Esophagus squamous epithelium (tissue), 5 donors: ENCODE measurements around the gene KRTAP6-2. TPM values are rescaled to one million over a fixed set of nuclear protein-coding genes. Genes with fewer than 3 reads are reported as not detected.

Source experiments
- DNase-seq: peaks from one replicate; lab custom pipeline; 2025; lab: John Stamatoyannopoulos, UW
- H3K27ac ChIP-seq, 4 donors: fragments of 200-600 bp; sonication (generic); one replicate each; pipeline ENCODE4 v1.5.1; 2016 to 2019; ENCODE audit warnings: mild to moderate bottlenecking in 1 of 4
- H3K27me3 ChIP-seq, 4 donors: fragments of 200-600 bp; sonication (generic); 1 replicate in 3 of 4; 2 replicates in 1 of 4; pipeline versions ENCODE4 v1.5.1 to v1.6.0; 2017 to 2021; ENCODE audit warnings: antibody characterized with exemption in 1 of 4
- H3K36me3 ChIP-seq, 3 donors: fragments of 200-600 bp; sonication (generic); one replicate each; pipeline ENCODE4 v1.5.1; 2016 to 2019
- H3K4me1 ChIP-seq, 3 donors: fragments of 200-600 bp; sonication (generic); one replicate each; pipeline ENCODE4 v1.5.1; 2017 to 2019
- H3K4me3 ChIP-seq, 4 donors: fragments of 200-600 bp; sonication (generic); 1 replicate in 3 of 4; 2 replicates in 1 of 4; pipeline ENCODE4 v1.5.1; 2016 to 2019; ENCODE audit warnings: mild to moderate bottlenecking in 2 of 4, moderate library complexity in 1 of 4
- H3K9me3 ChIP-seq, 3 donors: fragments of 200-600 bp; sonication (generic); one replicate each; pipeline ENCODE4 v1.5.1; 2016 to 2019
- POLR2A ChIP-seq, 4 donors: fragments of 450-650 bp; IDR thresholded peaks; one replicate each; pipeline ENCODE4 v1.6.1; 2017; ENCODE audit warnings: antibody characterized with exemption in 4 of 4, mild to moderate bottlenecking in 4 of 4, moderate library complexity in 3 of 4
- WGBS, 2 donors: methylation state at CpG; one replicate each; pipeline ENCODE4 v1.1.5; 2018; 5-methylcytosine and 5-hydroxymethylcytosine counted together
- intact Hi-C: fragments of 100-400 bp; cut with DNase I; formaldehyde crosslinking; loops from one replicate; pipeline ENCODE4 v1.15.0; 2022
- total RNA-seq, 4 donors: library from RNA; depleted of rRNA; stranded (reverse); fragments of >200 nt; gene quantifications; one replicate each; pipeline ENCODE4 v1.1.0, GENCODE V29; 2016
- TF ChIP-seq, protein P1 (sequence below), 6 experiments: fragments of 450-650 bp in 4 of 6; fragments of 200-600 bp in 2 of 6; sonication (generic) in 2 of 6; IDR thresholded peaks; one replicate each; pipeline ENCODE4 v1.5.1; 2016 to 2019; ENCODE audit warnings: antibody characterized with exemption in 6 of 6, mild to moderate bottlenecking in 4 of 6, moderate library complexity in 4 of 6
- donor health status: DM: yes; HTN: yes; CAD: no.

Gene KRTAP6-2, protein sequence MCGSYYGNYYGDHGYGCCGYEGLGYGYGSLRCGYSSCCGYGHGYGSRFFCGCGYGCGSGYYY
- not detected for total RNA-seq

DNA sequence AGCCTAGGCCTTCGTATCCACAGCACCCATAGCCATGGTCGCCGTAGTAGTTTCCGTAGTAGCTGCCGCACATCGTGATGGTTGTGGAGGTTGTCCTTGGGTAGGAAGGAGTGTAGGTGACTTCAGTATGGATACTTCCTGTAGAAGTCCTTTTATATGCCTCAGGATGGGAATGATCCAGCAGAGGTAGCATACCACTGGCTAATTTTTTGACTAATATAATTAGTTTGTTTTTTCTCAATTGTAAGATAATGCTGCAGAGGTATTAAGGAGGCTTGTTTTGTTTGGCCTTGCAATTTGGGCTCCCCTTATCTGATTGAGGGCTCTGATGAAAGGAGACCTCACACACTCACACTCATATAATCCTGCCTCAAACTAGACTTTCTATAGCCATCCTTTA is at the start of gene KRTAP6-2:
Gene KRTAP6-2, minus strand, starts transcription at position 101 of the 400 bp plus-strand sequence. Its CDS starts 28 bp downstream, at position 73.
- H3K36me3 ChIP-seq, result no peaks in the 10 kb centered on the region
- H3K4me3 ChIP-seq, result no peak within 1 kb of the TSS
- TF ChIP-seq, protein P1, sequence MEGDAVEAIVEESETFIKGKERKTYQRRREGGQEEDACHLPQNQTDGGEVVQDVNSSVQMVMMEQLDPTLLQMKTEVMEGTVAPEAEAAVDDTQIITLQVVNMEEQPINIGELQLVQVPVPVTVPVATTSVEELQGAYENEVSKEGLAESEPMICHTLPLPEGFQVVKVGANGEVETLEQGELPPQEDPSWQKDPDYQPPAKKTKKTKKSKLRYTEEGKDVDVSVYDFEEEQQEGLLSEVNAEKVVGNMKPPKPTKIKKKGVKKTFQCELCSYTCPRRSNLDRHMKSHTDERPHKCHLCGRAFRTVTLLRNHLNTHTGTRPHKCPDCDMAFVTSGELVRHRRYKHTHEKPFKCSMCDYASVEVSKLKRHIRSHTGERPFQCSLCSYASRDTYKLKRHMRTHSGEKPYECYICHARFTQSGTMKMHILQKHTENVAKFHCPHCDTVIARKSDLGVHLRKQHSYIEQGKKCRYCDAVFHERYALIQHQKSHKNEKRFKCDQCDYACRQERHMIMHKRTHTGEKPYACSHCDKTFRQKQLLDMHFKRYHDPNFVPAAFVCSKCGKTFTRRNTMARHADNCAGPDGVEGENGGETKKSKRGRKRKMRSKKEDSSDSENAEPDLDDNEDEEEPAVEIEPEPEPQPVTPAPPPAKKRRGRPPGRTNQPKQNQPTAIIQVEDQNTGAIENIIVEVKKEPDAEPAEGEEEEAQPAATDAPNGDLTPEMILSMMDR (IDR thresholded peaks at IDR 0.05), result no peak
- H3K27me3 ChIP-seq, result no peaks in the 10 kb centered on the region
- H3K9me3 ChIP-seq, result no peaks in the 10 kb centered on the region
- H3K4me1 ChIP-seq, result no peaks in the 10 kb centered on the region
- no peak for DNase-seq
- no peak within 1 kb of the TSS for H3K27ac ChIP-seq
- intact Hi-C loops, result no loop called here
- WGBS, 2 donors, result 96 to 98% methylated on average over 6 of the region's 6 CpGs

DNA sequence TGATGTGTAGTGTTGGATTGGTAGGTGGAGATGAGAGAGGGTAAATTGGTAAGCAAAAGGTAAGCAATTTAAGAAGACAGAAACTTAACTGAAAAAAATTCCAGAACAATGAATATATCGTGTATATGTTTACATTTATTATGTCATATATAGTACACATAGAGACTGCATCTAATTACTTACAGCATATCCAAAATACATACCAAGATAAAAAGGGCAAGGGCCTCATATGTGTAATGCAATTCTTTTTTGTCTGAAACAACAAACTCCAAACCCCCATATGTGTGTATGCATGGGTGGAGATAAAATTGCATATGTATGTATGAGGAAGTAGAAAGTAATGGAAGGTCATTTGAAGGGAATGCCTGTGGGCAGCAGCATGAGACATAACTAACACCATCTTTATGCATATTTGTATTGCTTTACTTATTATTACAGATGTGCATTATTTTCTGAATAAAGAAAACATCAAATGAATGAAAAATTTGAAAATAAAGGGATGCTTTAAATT is 48.3 kb upstream of the KRTAP6-2 start:
- intact Hi-C loops, result no loop called here

DNA sequence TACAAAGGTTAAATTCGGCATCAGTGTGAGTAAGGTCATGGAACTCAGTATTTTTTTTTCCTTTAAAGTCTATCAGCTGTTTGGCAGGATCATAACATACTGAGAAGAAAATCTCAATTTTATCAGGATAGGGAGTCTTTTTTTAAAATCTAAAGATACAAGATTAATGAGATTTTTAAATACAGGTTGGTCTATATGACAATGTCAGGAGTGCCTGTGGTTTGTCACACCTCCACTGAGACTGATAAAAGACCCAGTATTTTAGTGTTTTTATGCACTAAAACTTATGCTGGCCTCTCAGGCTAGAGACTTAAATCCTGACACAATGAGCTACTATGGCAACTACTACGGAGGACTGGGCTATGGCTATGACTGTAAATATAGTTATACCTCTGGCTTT is 43.9 kb upstream of the KRTAP6-2 start, which contains the start of gene KRTAP20-3:
Gene KRTAP20-3, plus strand, starts transcription at position 301 of the 400 bp plus-strand sequence.
- intact Hi-C loops, result no loop called here
- Histone ChIP-seq H3K9me3 (no peaks in the 10 kb centered on the region), H3K4me1 (no peaks in the 10 kb centered on the region), H3K36me3 (no peaks in the 10 kb centered on the region), H3K27ac (no peak within 1 kb of the TSS), H3K27me3 (no peaks in the 10 kb centered on the region), H3K4me3 (no peak within 1 kb of the TSS)
- 95 to 96% methylated on average over 2 of the region's 2 CpGs for WGBS, 2 donors
- TF ChIP-seq, protein P1 (IDR thresholded peaks at IDR 0.05), result no peak
- TF ChIP-seq POLR2A (IDR thresholded peaks at IDR 0.05), result no peak
- no peak for DNase-seq

More for the DNA sequence above, 48.3 kb upstream of the KRTAP6-2 start:
- no peak for DNase-seq
- TF ChIP-seq, protein P1 (IDR thresholded peaks at IDR 0.05), result no peak
- TF ChIP-seq POLR2A (IDR thresholded peaks at IDR 0.05), result no peak
- no peaks in the 10 kb centered on the region for H3K9me3 ChIP-seq
- H3K27ac ChIP-seq, result no peak overlapping the region
- H3K36me3 ChIP-seq, result no peaks in the 10 kb centered on the region
- 65 to 81% methylated on average over 1 of the region's 1 CpG for WGBS, 2 donors
- H3K4me3 ChIP-seq, result no peak overlapping the region
- no peaks in the 10 kb centered on the region for H3K4me1 ChIP-seq
- H3K27me3 ChIP-seq, result no peaks in the 10 kb centered on the region

DNA sequence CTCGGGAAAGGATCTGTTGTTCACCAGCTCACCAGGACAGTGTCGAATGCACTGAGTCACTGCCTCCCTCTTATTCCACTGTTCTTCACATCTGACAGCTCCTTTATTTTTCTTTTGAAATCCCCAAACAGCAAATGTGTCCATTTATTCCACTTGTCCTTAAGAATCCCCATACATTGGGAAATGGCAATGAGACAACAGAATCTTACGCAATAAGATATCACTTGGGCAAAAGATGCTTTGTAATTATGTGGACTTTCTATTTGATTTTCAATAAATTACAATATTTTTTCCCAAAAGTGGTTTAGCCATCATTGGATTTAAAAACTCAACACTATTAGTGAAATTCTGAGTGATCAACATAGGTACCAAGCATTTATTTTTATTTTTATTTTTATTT is 40.0 kb upstream of the KRTAP6-2 start:
- Histone ChIP-seq H3K4me3 (no peak overlapping the region), H3K36me3 (no peaks in the 10 kb centered on the region), H3K27ac (no peak overlapping the region), H3K4me1 (no peaks in the 10 kb centered on the region), H3K27me3 (no peaks in the 10 kb centered on the region), H3K9me3 (no peaks in the 10 kb centered on the region)
- 59 to 65% methylated on average over 3 of the region's 3 CpGs for WGBS, 2 donors
- DNase-seq, result no peak
- intact Hi-C loops, result no loop called here
- TF ChIP-seq POLR2A (IDR thresholded peaks at IDR 0.05), result no peak
- TF ChIP-seq, protein P1 (IDR thresholded peaks at IDR 0.05), result no peak

DNA sequence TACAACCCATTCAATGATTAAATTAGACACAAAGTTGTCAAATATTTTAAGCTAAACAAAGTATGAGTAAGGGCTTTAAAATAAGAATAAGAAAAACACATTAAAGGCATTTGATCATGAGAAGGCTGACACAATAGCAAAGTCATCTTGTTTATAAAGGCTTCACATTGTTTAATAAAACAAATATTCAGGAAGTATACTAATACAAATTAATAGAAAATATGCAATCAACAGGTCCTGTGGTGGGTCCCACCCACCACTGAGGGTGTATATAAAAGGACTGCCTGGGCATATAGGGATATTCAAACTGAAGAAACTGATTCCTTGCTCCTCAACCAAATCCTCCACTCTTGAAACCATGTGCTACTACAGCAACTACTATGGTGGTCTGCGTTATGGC is 36.2 kb upstream of the KRTAP6-2 start, which contains the start of gene KRTAP20-2:
Gene KRTAP20-2, plus strand, starts transcription at position 301 of the 400 bp plus-strand sequence. Its CDS starts 58 bp downstream, at position 359.
- H3K9me3 ChIP-seq, result no peaks in the 10 kb centered on the region
- H3K36me3 ChIP-seq, result no peaks in the 10 kb centered on the region
- TF ChIP-seq, protein P1 (IDR thresholded peaks at IDR 0.05), result no peak
- no peak for TF ChIP-seq POLR2A (IDR thresholded peaks at IDR 0.05)
- intact Hi-C loops, result no loop called here
- no peak within 1 kb of the TSS for H3K4me3 ChIP-seq
- DNase-seq, result no peak
- no peaks in the 10 kb centered on the region for H3K4me1 ChIP-seq
- 71 to 100% methylated on average over 1 of the region's 1 CpG for WGBS, 2 donors
- H3K27ac ChIP-seq, result no peak within 1 kb of the TSS
- no peaks in the 10 kb centered on the region for H3K27me3 ChIP-seq
